ENCODE measurements around the gene NXN.
"Not testable (repeated sequence)": the region's sequence is repeated elsewhere in the genome, so short reads cannot be mapped to it uniquely, and the experiment has no call there.

DNA sequence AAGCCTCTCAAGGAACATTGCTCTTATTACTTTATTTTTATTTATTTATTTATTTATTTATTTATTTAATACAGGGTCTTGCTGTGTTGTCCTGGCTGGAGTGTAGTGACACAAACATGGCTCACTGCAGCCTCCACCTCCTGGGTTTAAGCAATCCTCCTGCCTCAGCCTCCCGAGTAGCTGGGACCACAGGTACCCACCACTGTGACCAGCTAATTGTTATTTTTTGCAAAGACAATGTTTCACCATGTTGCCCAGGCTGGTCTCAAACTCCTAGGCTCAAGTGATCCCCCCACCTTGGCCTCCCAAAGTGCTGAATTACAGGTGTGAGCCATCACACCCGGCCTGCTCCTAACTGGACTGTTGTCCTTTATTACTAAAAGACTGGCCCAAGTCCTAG, 4.8 kb downstream of the NXN start:
- TF ChIP-seq, protein P1, sequence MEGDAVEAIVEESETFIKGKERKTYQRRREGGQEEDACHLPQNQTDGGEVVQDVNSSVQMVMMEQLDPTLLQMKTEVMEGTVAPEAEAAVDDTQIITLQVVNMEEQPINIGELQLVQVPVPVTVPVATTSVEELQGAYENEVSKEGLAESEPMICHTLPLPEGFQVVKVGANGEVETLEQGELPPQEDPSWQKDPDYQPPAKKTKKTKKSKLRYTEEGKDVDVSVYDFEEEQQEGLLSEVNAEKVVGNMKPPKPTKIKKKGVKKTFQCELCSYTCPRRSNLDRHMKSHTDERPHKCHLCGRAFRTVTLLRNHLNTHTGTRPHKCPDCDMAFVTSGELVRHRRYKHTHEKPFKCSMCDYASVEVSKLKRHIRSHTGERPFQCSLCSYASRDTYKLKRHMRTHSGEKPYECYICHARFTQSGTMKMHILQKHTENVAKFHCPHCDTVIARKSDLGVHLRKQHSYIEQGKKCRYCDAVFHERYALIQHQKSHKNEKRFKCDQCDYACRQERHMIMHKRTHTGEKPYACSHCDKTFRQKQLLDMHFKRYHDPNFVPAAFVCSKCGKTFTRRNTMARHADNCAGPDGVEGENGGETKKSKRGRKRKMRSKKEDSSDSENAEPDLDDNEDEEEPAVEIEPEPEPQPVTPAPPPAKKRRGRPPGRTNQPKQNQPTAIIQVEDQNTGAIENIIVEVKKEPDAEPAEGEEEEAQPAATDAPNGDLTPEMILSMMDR (conservative IDR thresholded peaks at IDR 0.05), result not testable (repeated sequence)
- TF ChIP-seq ZFX (IDR thresholded peaks at IDR 0.05), result not testable (repeated sequence)

All from C4-2B (cell line).